Neural cell (in vitro differentiated cells): ENCODE data around the gene TDRD3. TPM values are rescaled to one million over a fixed set of nuclear protein-coding genes. Genes with fewer than 3 reads are reported as not detected.

Experiments used
- H2AFZ ChIP-seq: fragments of 200-600, 300-800 bp; sonication (generic), shearing (Covaris generic); 2 replicates; pipeline ENCODE4 v1.6.0; 2014; ENCODE audit warnings: low read depth, mild to moderate bottlenecking, antibody characterized with exemption, low read length, moderate library complexity
- H3F3A ChIP-seq: fragments of 200-600 bp; shearing (Covaris generic); 2 replicates; pipeline ENCODE4 v1.6.1; 2016; ENCODE audit warnings: mild to moderate bottlenecking, moderate library complexity, mixed read lengths, antibody characterized with exemption, low read length; ENCODE audit not compliant: insufficient read depth, poor library complexity, severe bottlenecking
- H3K27ac ChIP-seq: fragments of 200-600, 300-800 bp; sonication (generic), shearing (Covaris generic); 2 replicates; pipeline ENCODE4 v1.5.1; 2014; ENCODE audit warnings: mild to moderate bottlenecking, low read length, moderate library complexity
- H3K27me3 ChIP-seq: fragments of 300-800, 200-600 bp; sonication (generic), shearing (Covaris generic); 2 replicates; pipeline ENCODE4 v1.6.0; 2014; ENCODE audit warnings: mild to moderate bottlenecking, low read depth, low read length, moderate library complexity; ENCODE audit not compliant: insufficient read depth
- H3K36me3 ChIP-seq: fragments of 300-800, 200-600 bp; sonication (generic), shearing (Covaris generic); 2 replicates; pipeline ENCODE4 v1.5.1; 2014; ENCODE audit warnings: mild to moderate bottlenecking, antibody characterized with exemption, low read length, moderate library complexity; ENCODE audit not compliant: insufficient read depth
- H3K4me2 ChIP-seq: fragments of 300-800, 200-600 bp; sonication (generic), shearing (Covaris generic); 2 replicates; pipeline ENCODE4 v1.6.0; 2014; ENCODE audit warnings: mild to moderate bottlenecking, low read length
- H3K4me3 ChIP-seq: fragments of 300-800, 200-600 bp; sonication (generic), shearing (Covaris generic); 2 replicates; pipeline ENCODE4 v1.5.1; 2014; ENCODE audit warnings: mild to moderate bottlenecking, low read length, moderate library complexity
- H3K79me2 ChIP-seq: fragments of 200-600 bp; shearing (Covaris generic); replicated peaks from 2 replicates; pipeline ENCODE4 v1.6.0; 2014; ENCODE audit warnings: mild to moderate bottlenecking, low read length, moderate library complexity; ENCODE audit not compliant: insufficient read depth
- H3K9ac ChIP-seq: fragments of 300-800, 200-600 bp; sonication (generic), shearing (Covaris generic); 2 replicates; pipeline ENCODE4 v1.6.1; 2016; ENCODE audit warnings: mild to moderate bottlenecking, low read length, mixed read lengths
- H3K9me2 ChIP-seq: fragments of 200-600 bp; shearing (Covaris generic); 2 replicates; pipeline ENCODE4 v1.6.1; 2016; ENCODE audit warnings: mild to moderate bottlenecking, low read length, mixed read lengths; ENCODE audit not compliant: insufficient read depth
- H3K9me3 ChIP-seq: fragments of 200-600, 300-800 bp; sonication (generic), shearing (Covaris generic); 2 replicates; pipeline ENCODE4 v1.6.1; 2016; ENCODE audit warnings: mild to moderate bottlenecking, mixed run types, low read length, moderate library complexity, mixed read lengths
- H4K20me1 ChIP-seq: fragments of 200-600 bp; shearing (Covaris generic); 2 replicates; pipeline ENCODE4 v1.6.1; 2016; ENCODE audit warnings: mild to moderate bottlenecking, mixed run types; ENCODE audit not compliant: insufficient read depth
- CTCF ChIP-seq: fragments of 450-650 bp; IDR thresholded peaks from 2 replicates; pipeline ENCODE4 v1.5.1; 2014; ENCODE audit warnings: antibody characterized with exemption, mild to moderate bottlenecking, moderate library complexity; ENCODE audit not compliant: poor library complexity, severe bottlenecking
- EP300 ChIP-seq: fragments of 450-650 bp; conservative IDR thresholded peaks from 2 replicates; pipeline ENCODE4 v1.6.1; 2014; ENCODE audit warnings: antibody characterized with exemption, mild to moderate bottlenecking, moderate library complexity; ENCODE audit not compliant: poor library complexity, severe bottlenecking
- EZH2 ChIP-seq: fragments of 200-600, 300-800 bp; shearing (Covaris generic), sonication (generic); IDR thresholded peaks from 2 replicates; pipeline ENCODE4 v1.6.1; 2014; ENCODE audit warnings: antibody characterized with exemption, low read length, borderline replicate concordance, mild to moderate bottlenecking; ENCODE audit not compliant: insufficient read depth, poor library complexity, severe bottlenecking
- MXI1 ChIP-seq: fragments of 450-650 bp; conservative IDR thresholded peaks from 2 replicates; pipeline ENCODE4 v1.6.1; 2014; ENCODE audit warnings: antibody characterized with exemption, mild to moderate bottlenecking; ENCODE audit not compliant: poor library complexity, severe bottlenecking
- POLR2AphosphoS5 ChIP-seq: IDR thresholded peaks from 2 replicates; pipeline ENCODE4 v1.6.1; 2012
- RAD21 ChIP-seq: fragments of 450-650 bp; conservative IDR thresholded peaks from 2 replicates; pipeline ENCODE4 v1.6.1; 2014; ENCODE audit warnings: antibody characterized with exemption, mild to moderate bottlenecking, moderate library complexity
- REST ChIP-seq: IDR thresholded peaks from 2 replicates; pipeline ENCODE4 v1.6.1; 2012; ENCODE audit warnings: borderline replicate concordance
- SMC3 ChIP-seq: fragments of 450-650 bp; conservative IDR thresholded peaks from 2 replicates; pipeline ENCODE4 v1.6.1; 2014; ENCODE audit warnings: antibody characterized with exemption, mild to moderate bottlenecking, moderate library complexity; ENCODE audit not compliant: poor library complexity
- TAF1 ChIP-seq: IDR thresholded peaks from 2 replicates; pipeline ENCODE4 v1.6.1; 2012; ENCODE audit warnings: low read depth
- polyA plus RNA-seq: library from polyadenylated mRNA; depleted of rRNA; stranded (reverse); fragments of >200 nt; gene quantifications from 2 replicates; pipeline ENCODE4 v1.2.3, GENCODE V29; 2014

Gene TDRD3
- polyA plus RNA-seq, 1 donor from 2014 or later: 10.0 TPM

GRCh38 chr13:60392131-60392530 lies 4.9 kb upstream of the TDRD3 start:
- no peaks in the 10 kb centered on the region for H3K36me3 ChIP-seq
- H4K20me1 ChIP-seq: no peaks in the 10 kb centered on the region
- H2AFZ ChIP-seq: no peak overlapping the region
- H3K9me2 ChIP-seq: no peaks in the 10 kb centered on the region
- H3K4me2 ChIP-seq: no peak overlapping the region
- no peak overlapping the region for H3K4me3 ChIP-seq
- no peak overlapping the region for H3K27ac ChIP-seq
- no peaks in the 10 kb centered on the region for H3K9me3 ChIP-seq
- no peak overlapping the region for H3K9ac ChIP-seq
- TF ChIP-seq MXI1 (no peak), RAD21 (no peak), POLR2AphosphoS5 (no peak), CTCF (no peak), EP300 (no peak), TAF1 (no peak), EZH2 (no peak), SMC3 (no peak)
- H3F3A ChIP-seq: no peaks in the 10 kb centered on the region
- no peaks in the 10 kb centered on the region for H3K79me2 ChIP-seq
- no peaks in the 10 kb centered on the region for H3K27me3 ChIP-seq

GRCh38 chr13:60395971-60396782 lies 843 bp upstream of the TDRD3 start:
- TF ChIP-seq SMC3 (no peak), EP300 (no peak), REST (no peak), TAF1 (no peak), POLR2AphosphoS5 (peak; percentile 67), RAD21 (no peak)
- Histone ChIP-seq H3F3A (no peaks in the 10 kb centered on the region), H3K4me3 (peak overlapping the region; percentile 92), H3K9ac (peak overlapping the region; percentile 63), H3K27me3 (no peaks in the 10 kb centered on the region), H3K27ac (peak overlapping the region; percentile 64), H4K20me1 (no peaks in the 10 kb centered on the region), H3K9me2 (no peaks in the 10 kb centered on the region), H3K4me2 (peak overlapping the region; percentile 96), H3K36me3 (no peaks in the 10 kb centered on the region), H2AFZ (peak overlapping the region; percentile 76), H3K79me2 (peaks cover 24% of the 10 kb centered on the region), H3K9me3 (no peaks in the 10 kb centered on the region)
